Breast epithelium (tissue), 3 donors: ENCODE results near the gene C1orf21.

Experiments
- CTCF ChIP-seq, 3 donors: fragments of 450-650 bp; IDR thresholded peaks; one replicate each; pipeline ENCODE4 v1.5.1; 2016 to 2017; ENCODE audit warnings: antibody characterized with exemption in 3 of 3, mild to moderate bottlenecking in 3 of 3, moderate library complexity in 3 of 3
- POLR2A ChIP-seq: fragments of 450-650 bp; IDR thresholded peaks from one replicate; pipeline ENCODE4 v1.6.1; 2016; ENCODE audit warnings: antibody characterized with exemption, mild to moderate bottlenecking, moderate library complexity
- POLR2AphosphoS5 ChIP-seq, 3 donors: sonication (generic); formaldehyde crosslinking; IDR thresholded peaks; one replicate each; pipeline ENCODE4 v1.6.1; 2017; ENCODE audit warnings: antibody characterized with exemption in 3 of 3

- TF ChIP-seq CTCF (IDR thresholded peaks at IDR 0.05) (no peak), POLR2A (no peak), POLR2AphosphoS5 (IDR thresholded peaks at IDR 0.05) (no peak)
These were observed 76.2 kb downstream of the C1orf21 start for GRCh38 chr1:184462990-184463389.
